GM21526 (cell line): ENCODE data around the gene MYH13.
"Not testable (repeated sequence)": the region's sequence is repeated elsewhere in the genome, so short reads cannot be mapped to it uniquely, and the experiment has no call there.

Source experiments
- ATAC-seq: cut with Tn5 transposase; IDR thresholded peaks from one replicate; pipeline ENCODE4 v1.9.1; 2021; ENCODE audit warnings: moderate library complexity; ENCODE audit not compliant: unreplicated experiment, low FRiP score

The MYH13 gene

DNA sequence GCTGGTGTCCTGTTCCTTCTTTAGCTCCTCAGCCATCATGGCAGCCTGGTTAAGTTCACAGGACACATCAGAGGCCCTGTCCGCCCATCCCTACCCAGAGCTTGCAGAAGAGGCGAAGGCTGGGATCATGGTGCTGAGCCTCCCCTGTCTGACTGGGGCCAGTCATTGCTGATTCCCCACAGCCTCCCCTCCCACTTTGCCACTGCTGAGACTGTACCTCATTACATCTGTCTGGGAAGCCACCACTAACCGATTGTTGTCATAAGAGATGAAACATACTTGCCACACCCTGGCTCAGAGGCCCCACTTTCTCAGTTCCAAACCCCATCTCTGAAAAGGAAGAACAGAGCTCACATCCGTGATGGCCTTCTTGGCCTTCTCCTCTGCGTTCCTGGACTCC, 66.2 kb downstream of the MYH13 start:
- ATAC-seq, result no peak

GRCh38 chr17:10305398-10305797, 67.4 kb downstream of the MYH13 start:
- no peak for ATAC-seq

GRCh38 chr17:10304758-10305300, 68.0 kb downstream of the MYH13 start:
- ATAC-seq, result no peak

DNA sequence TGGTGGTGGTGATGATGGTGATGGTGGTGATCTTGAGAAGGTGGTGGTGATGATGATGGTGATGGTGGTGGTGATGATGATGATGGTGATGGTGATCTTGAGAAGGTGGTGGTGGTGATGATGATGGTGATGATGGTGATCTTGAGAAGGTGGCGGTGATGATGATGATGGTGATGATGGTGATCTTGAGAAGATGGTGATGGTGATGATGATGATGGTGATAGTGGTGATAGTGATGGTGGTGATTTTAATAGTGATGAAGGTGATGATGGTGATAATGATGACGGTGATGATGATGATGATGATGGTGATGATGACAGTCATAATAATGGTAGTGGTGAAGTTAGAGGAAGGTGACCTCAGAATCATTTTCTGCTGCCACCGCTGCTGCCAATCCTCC, 75.1 kb downstream of the MYH13 start:
- no peak for ATAC-seq

DNA sequence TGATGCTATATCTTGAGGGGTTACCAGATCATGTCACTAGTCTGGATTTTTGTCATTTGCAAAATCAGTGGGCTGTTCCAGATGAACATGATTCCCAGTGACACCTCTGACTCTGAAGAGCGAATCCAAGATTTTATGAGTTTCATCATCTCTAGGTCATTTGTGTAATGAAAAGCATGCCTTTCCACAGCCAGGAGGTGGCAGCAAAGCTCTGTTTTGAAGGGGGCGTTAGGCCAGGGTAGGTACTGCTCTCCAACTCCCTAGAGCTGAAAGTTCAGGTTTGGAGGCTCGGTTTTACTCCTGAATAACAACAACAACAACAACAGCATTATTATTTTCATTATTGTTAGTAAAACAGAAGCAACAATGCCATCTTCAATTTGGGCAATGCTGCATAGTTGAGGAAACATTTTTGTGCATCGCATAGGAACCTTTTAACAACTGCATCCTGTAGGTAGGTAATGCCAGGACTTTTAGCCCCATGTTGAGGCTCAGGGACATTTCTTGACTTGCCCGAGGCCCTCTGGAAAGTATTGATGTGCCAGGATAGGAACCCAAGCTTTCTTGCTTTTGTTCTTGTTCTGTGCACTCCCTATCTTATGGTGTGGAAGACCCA, 77.0 kb downstream of the MYH13 start:
- ATAC-seq, result no peak

DNA sequence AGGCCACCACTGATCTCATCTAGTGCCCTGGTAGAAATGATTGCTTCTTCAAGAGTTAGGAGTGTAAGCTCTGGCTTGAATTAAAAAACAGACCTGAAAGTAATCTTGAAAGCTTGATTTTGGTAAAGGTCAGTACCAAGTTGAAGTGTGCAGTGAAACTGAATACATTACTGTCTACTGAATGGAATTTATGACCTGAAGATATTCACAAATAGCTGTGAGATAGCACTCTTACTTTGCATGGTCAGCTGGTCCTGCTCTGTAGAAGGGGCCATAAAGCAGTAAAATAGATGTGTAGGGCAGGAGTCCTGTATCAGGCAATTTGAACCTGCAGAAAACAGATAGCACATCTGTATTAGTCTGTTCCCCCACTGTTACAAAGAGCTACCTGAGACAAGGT, 78.6 kb downstream of the MYH13 start:
- peak; percentile 58 for ATAC-seq

GRCh38 chr17:10292057-10292937, 80.5 kb downstream of the MYH13 start:
- peak; percentile 75 for ATAC-seq

- ATAC-seq, result not testable (repeated sequence)
Observed at GRCh38 chr17:10291576-10291975, 81.2 kb downstream of the MYH13 start.

GRCh38 chr17:10290041-10290440, 82.8 kb downstream of the MYH13 start:
- no peak for ATAC-seq

DNA sequence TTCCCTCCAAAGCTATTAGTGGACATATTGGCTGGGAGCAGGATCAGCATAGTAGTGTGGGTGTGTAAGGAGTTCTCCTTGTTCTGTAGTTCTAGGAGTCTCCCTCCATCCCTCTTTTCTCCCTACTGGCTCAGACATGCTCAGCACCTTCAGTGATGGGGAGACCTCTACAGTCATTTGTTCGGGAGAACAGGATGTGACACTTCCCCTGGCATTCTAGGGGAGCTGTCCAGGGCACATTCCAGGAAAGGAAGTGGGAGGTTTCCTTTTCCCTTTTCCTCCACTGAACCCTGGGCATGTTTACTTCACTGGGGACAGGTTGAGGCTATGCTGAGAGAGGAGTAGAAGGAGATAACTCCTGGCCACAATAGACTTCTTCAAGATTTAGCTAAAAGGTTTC, 86.5 kb downstream of the MYH13 start:
- ATAC-seq, result no peak

DNA sequence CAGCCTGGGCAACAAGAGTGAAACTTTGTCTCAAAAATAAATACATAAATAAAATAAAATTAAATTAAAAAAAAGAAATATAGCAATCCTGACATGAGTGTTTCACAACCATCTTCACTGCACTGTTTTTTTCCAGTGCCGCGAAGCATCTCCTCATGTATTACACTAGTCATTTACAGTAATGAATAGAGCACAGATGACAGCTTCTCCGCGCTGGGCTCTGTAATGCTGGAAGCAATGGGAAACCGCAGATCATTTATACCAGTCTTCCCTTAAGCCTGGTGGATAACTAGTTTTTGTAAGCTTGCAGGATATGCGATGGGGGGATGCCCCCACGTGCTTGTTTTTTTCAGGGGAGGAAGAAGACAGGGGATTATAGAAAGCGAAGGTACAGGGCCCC, 86.9 kb downstream of the MYH13 start:
- ATAC-seq, result no peak

DNA sequence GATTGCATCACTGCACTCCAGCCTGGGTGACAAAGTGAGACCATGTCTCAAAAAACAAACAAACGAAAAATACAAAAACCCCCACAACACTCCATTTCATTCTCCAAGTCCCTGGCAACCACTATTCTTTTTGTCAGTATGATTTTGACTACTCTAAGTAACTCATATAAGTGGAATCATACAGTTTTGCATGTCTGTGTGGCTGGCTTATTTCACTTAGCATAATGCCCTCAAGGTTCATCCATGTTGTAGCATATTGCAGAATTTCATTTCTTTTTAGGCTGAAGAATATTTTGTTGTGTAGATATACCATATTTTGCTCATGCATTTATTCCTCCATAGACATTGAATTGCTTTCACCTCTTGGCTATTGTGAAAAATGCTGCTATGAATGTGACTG, 92.7 kb downstream of the MYH13 start:
- ATAC-seq, result no peak

DNA sequence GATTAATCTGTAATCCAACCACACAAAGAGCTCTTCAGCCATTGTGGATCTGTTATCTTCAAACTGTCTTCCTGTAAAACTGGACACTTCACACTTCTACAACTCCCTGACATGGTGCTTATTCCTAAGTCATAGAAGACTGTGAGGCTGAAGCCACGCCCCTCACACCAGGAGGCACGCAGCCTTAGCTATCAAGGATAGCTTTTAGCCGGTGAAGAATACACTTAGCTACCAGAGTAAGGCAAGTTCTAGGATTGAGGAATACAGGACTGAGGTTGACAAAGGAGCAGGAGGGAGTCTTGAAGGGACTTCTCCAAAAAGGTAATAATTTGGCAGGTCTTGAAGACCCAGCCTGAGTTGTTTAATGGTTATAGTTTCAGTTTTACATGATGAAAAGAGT, 94.6 kb downstream of the MYH13 start:
- no peak for ATAC-seq

DNA sequence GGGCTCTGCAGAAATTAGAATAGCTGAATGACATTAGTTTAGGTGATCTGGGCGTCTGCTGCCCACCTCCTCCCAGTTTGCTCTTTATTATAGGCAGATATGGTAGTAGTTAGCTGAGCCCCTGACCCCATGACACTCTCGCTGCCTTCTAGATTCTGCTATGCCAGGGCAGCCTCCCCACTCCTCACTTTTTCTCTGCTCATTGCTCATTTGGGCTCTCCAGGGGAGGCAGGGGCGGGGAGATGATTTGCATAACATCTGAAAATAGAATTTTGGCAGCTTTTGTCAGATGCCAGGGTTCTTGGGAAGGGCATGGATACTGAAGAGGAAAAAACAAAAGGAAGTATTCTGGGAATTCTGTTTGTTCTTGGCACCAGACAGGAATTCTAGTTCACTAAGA, 96.4 kb downstream of the MYH13 start:
- no peak for ATAC-seq

DNA sequence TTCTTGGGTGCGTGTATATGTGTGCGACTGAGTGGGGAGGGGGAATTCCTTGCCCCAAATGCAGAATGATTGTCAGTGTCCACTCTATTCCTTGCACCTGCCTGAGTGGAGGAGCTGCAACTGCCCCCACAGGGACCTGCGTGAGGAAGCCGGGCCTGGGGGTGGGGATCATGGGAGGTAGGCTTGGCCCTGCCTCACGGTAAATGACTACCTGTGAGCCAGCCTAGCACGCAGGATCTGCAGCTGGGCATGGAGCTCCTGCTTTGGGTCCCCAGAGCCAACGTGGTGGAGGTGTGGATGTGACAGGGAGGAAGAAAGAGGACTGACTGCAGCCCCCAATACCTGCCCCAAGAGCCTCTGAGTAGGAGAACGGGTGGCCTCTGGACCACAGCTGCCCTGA, 97.4 kb downstream of the MYH13 start:
- no peak for ATAC-seq

DNA sequence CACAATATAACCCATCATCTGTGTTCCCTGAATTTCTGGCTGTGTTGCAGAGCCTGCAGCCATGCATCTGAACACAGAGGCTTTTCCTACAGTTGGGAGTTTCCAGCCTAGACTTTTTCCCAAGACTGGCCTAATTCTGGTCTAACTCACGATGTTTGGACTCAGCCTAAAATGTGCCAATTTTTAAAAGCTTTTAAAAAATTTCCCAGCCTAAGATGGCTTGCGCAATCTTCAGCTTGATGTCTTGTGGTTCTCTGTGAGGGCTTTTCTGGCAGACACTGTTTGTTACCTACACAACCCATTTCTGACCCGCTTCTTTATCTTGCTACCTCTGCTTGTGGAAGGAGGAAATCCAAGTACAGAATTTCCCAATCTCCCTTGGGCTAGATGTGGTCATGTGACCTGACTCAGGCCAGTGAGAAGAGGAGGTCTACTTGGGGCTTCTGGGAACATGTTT, 101.7 kb downstream of the MYH13 start:
- no peak for ATAC-seq

GRCh38 chr17:10270258-10270657, 102.5 kb downstream of the MYH13 start:
- no peak for ATAC-seq

- ATAC-seq, result no peak
Observed at GRCh38 chr17:10268005-10268404, 104.8 kb downstream of the MYH13 start.

- ATAC-seq, result no peak
Observed at GRCh38 chr17:10266296-10266876, 106.4 kb downstream of the MYH13 start.

- ATAC-seq, result no peak
Observed at GRCh38 chr17:10265100-10265810, 107.6 kb downstream of the MYH13 start.

- no peak for ATAC-seq
Observed at GRCh38 chr17:10264051-10264450, 108.8 kb downstream of the MYH13 start.
